HepG2 (cell line): ENCODE results near the gene OR5AN1. TPM values are rescaled to one million over a fixed set of nuclear protein-coding genes. Genes with fewer than 3 reads are reported as not detected.

Experiments
- ATAC-seq: fragments of 200-7000 bp; cut with Tn5 transposase; 3 replicates; pipeline ENCODE4 v1.9.1; 2020; ENCODE audit warnings: mild to moderate bottlenecking, moderate library complexity
- BruUV-seq: library from RNA; stranded (reverse); fragments of 400-500 nt; replicated peaks from 2 replicates; lab custom pipeline; 2021; lab: Mats Ljungman, UMichigan
- CTCF ChIA-PET: fragments of 300-600 bp; formaldehyde crosslinking; extraction: SDS; loops from one replicate; lab custom pipeline; 2021; ENCODE audit warnings: low total read pairs, inconsistent platforms, low intra/inter-chr PET ratio; lab: Yijun Ruan, JAX
- POLR2A ChIA-PET: fragments of 350-600 bp; sonication (Branson Sonifier 250); formaldehyde crosslinking; loops from one replicate; lab custom pipeline; 2020; ENCODE audit warnings: antibody characterized with exemption, inconsistent platforms; lab: Yijun Ruan, JAX
- DNase-seq: peaks from one replicate; pipeline ENCODE4 v3.0.0-alpha.2; 2015; ENCODE audit warnings: low spot score
- FAIRE-seq: peaks from 3 replicates; lab custom pipeline; 2011; peaks lifted over from hg19 to GRCh38; lab: Jason Lieb, UNC
- H2AFZ ChIP-seq: one replicate; pipeline ENCODE4 v1.6.1; 2011; ENCODE audit warnings: low read length, inconsistent platforms
- H3K27ac ChIP-seq: fragments of 300-600 bp; 3 replicates; pipeline ENCODE4 v1.8.0; 2011; ENCODE audit warnings: mixed run types, mild to moderate bottlenecking, mixed read lengths, low read length, inconsistent platforms; ENCODE audit not compliant: insufficient read depth; ENCODE audit errors: extremely low read length
- H3K27me3 ChIP-seq, 2 experiments: fragments of 200-600 bp in 1 of 2; 2 replicates in 1 of 2; 3 replicates in 1 of 2; pipeline versions ENCODE4 v1.6.0 to v1.8.0; 2011; ENCODE audit warnings: low read length in 2 of 2, mild to moderate bottlenecking in 2 of 2, moderate library complexity in 2 of 2, inconsistent platforms in 1 of 2; ENCODE audit not compliant: insufficient read depth in 2 of 2, control insufficient read depth in 1 of 2
- H3K36me3 ChIP-seq, 2 experiments: fragments of 200-600 bp in 1 of 2; replicated peaks in 1 of 2; 2 replicates in 1 of 2; 3 replicates in 1 of 2; pipeline versions ENCODE4 v1.5.1 to v1.8.0; 2011; ENCODE audit warnings: low read length in 2 of 2, inconsistent platforms in 1 of 2; ENCODE audit not compliant: insufficient read depth in 2 of 2, control insufficient read depth in 1 of 2
- H3K4me1 ChIP-seq: 2 replicates; pipeline ENCODE4 v1.5.1; 2012; ENCODE audit warnings: low read length, inconsistent platforms; ENCODE audit not compliant: insufficient read depth
- H3K4me2 ChIP-seq: 2 replicates; pipeline ENCODE4 v1.6.0; 2011; ENCODE audit warnings: low read depth, low read length, inconsistent platforms
- H3K4me3 ChIP-seq, 3 experiments: fragments of 200-600 bp in 1 of 3; sonication (generic), shearing (Covaris generic) in 1 of 3; replicated peaks in 1 of 3; 2 replicates each; pipeline ENCODE4 v1.5.1; 2011 to 2016; ENCODE audit warnings: low read length in 3 of 3, inconsistent platforms in 2 of 3, low read depth in 2 of 3, mild to moderate bottlenecking in 2 of 3, control low read depth in 1 of 3, mixed read lengths in 1 of 3; ENCODE audit not compliant: insufficient read depth in 1 of 3
- H3K79me2 ChIP-seq: one replicate; pipeline ENCODE4 v1.6.1; 2011; ENCODE audit warnings: low read length, inconsistent platforms; ENCODE audit not compliant: insufficient read depth
- H3K9ac ChIP-seq: 2 replicates; pipeline ENCODE4 v1.6.0; 2011; ENCODE audit warnings: mild to moderate bottlenecking, low read depth, low read length, inconsistent platforms; ENCODE audit not compliant: insufficient read depth
- H3K9me3 ChIP-seq: 2 replicates; pipeline ENCODE4 v1.5.1; 2012; ENCODE audit warnings: mild to moderate bottlenecking, low read length
- H4K20me1 ChIP-seq: 2 replicates; pipeline ENCODE4 v1.6.0; 2011; ENCODE audit warnings: inconsistent platforms, mild to moderate bottlenecking, low read length, moderate library complexity; ENCODE audit not compliant: insufficient read depth
- FOXA3 ChIP-seq: IDR thresholded peaks from 2 replicates; pipeline ENCODE4 v1.6.1; 2016; ENCODE audit warnings: missing genetic modification reagents, missing compliant biosample characterization
- POGZ ChIP-seq: sonication (generic); formaldehyde crosslinking; IDR thresholded peaks from 2 replicates; pipeline ENCODE4 v1.4.0; 2020; ENCODE audit warnings: mild to moderate bottlenecking, missing genetic modification reagents
- TOE1 ChIP-seq: sonication (generic); formaldehyde crosslinking; IDR thresholded peaks from 2 replicates; pipeline ENCODE4 v1.4.0; 2020; ENCODE audit warnings: mild to moderate bottlenecking, missing genetic modification reagents
- ZFP37 ChIP-seq: sonication (generic); formaldehyde crosslinking; IDR thresholded peaks from 2 replicates; pipeline ENCODE4 v1.4.0; 2020; ENCODE audit warnings: missing genetic modification reagents, borderline replicate concordance
- ZNF263 ChIP-seq: sonication (generic); formaldehyde crosslinking; IDR thresholded peaks from 2 replicates; pipeline ENCODE4 v1.4.0; 2020; ENCODE audit warnings: missing genetic modification reagents
- ZNF614 ChIP-seq: IDR thresholded peaks from 2 replicates; pipeline ENCODE4 v1.6.1; 2018; ENCODE audit warnings: missing biosample characterization, missing genetic modification reagents, inconsistent platforms, borderline replicate concordance
- ZNF775 ChIP-seq: sonication (generic); formaldehyde crosslinking; IDR thresholded peaks from 2 replicates; pipeline ENCODE4 v1.4.0; 2020; ENCODE audit warnings: missing genetic modification reagents, mild to moderate bottlenecking, moderate library complexity, borderline replicate concordance
- WGBS: methylation state at CpG from one replicate; pipeline ENCODE4 v1.1.6; 2017; ENCODE audit warnings: low lambda C conversion rate; 5-methylcytosine and 5-hydroxymethylcytosine counted together
- in situ Hi-C: cut with HindIII; loops from 2 replicates; pipeline ENCODE4 v1.10.0; 2017; ENCODE audit warnings: low pct_unique_long_range_greater_than_20kb; ENCODE audit not compliant: extremely low pct_ligation_motif_present
- intact Hi-C: fragments of 100-400 bp; cut with micrococcal nuclease; formaldehyde crosslinking; loops from one replicate; pipeline ENCODE4 v1.10.0; 2022; ENCODE audit not compliant: unreplicated experiment
- polyA plus RNA-seq, 8 experiments: library from polyadenylated mRNA; depleted of rRNA in 3 of 8; stranded (reverse) in 7 of 8; unstranded in 1 of 8; fragments of >200 nt; fragmentation: Illumina TruSeq in 4 of 8; extraction: Trizol in 4 of 8; gene quantifications; 2 replicates each; pipeline versions ENCODE4 v1.2.1 to v1.2.3, GENCODE V29; 2011 to 2016; ENCODE audit warnings: low read depth in 4 of 8, missing spikeins in 1 of 8, mixed read lengths in 1 of 8; ENCODE audit not compliant: insufficient read depth in 1 of 8
- total RNA-seq, 5 experiments: library from RNA; depleted of rRNA; stranded (reverse); fragments of >200 nt; fragmentation: Illumina TruSeq; extraction: Trizol; gene quantifications; 2 replicates each; pipeline ENCODE4 v1.2.3, GENCODE V29; 2016; ENCODE audit warnings: low read depth in 1 of 5
- TF ChIP-seq, protein P1 (sequence below): sonication (generic); formaldehyde crosslinking; conservative IDR thresholded peaks from 2 replicates; pipeline ENCODE4 v1.4.0; 2020; ENCODE audit warnings: mild to moderate bottlenecking, missing genetic modification reagents, moderate library complexity
- TF ChIP-seq, protein P2 (sequence below): sonication (generic); formaldehyde crosslinking; IDR thresholded peaks from 2 replicates; pipeline ENCODE4 v1.4.0; 2020; ENCODE audit warnings: missing genetic modification reagents

The OR5AN1 gene
- total and polyA plus RNA-seq, 2 of the 13 experiments (the other 11 are each of a cell fraction or from before 2014, with no cell fraction given), result not detected

DNA sequence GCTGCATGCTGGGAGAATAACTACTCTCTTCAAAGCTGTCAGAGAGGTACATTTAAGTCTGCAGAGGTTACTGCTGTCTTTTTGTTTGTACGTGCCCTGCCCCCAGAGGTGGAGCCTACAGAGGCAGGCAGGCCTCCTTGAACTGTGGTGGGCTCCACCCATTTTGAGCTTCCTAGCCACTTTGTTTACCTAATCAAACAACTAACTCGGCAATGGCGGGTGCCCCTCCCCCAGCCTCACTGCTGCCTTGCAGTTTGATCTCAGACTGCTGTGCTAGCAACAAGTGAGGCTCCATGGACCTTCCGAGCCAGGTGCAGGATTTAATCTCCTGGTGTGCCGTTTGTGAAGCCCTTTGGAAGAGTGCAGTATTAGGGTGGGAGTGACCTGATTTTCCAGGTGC, 9.0 kb upstream of the OR5AN1 start (continued):
- TF ChIP-seq, protein P1, sequence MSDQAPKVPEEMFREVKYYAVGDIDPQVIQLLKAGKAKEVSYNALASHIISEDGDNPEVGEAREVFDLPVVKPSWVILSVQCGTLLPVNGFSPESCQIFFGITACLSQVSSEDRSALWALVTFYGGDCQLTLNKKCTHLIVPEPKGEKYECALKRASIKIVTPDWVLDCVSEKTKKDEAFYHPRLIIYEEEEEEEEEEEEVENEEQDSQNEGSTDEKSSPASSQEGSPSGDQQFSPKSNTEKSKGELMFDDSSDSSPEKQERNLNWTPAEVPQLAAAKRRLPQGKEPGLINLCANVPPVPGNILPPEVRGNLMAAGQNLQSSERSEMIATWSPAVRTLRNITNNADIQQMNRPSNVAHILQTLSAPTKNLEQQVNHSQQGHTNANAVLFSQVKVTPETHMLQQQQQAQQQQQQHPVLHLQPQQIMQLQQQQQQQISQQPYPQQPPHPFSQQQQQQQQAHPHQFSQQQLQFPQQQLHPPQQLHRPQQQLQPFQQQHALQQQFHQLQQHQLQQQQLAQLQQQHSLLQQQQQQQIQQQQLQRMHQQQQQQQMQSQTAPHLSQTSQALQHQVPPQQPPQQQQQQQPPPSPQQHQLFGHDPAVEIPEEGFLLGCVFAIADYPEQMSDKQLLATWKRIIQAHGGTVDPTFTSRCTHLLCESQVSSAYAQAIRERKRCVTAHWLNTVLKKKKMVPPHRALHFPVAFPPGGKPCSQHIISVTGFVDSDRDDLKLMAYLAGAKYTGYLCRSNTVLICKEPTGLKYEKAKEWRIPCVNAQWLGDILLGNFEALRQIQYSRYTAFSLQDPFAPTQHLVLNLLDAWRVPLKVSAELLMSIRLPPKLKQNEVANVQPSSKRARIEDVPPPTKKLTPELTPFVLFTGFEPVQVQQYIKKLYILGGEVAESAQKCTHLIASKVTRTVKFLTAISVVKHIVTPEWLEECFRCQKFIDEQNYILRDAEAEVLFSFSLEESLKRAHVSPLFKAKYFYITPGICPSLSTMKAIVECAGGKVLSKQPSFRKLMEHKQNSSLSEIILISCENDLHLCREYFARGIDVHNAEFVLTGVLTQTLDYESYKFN (CRISPR knock-in tag), result 0 out of 2 replicates have a peak, but pooled peaks have one; percentile 37
- TF ChIP-seq ZNF614 (CRISPR knock-in tag) (0 out of 2 replicates have a peak, but pooled peaks have one; percentile 17), POGZ (CRISPR knock-in tag) (peak; percentile 33; the same call in 1 of the 2 replicates), FOXA3 (CRISPR knock-in tag) (peak; percentile 88)
- TF ChIP-seq, protein P2, sequence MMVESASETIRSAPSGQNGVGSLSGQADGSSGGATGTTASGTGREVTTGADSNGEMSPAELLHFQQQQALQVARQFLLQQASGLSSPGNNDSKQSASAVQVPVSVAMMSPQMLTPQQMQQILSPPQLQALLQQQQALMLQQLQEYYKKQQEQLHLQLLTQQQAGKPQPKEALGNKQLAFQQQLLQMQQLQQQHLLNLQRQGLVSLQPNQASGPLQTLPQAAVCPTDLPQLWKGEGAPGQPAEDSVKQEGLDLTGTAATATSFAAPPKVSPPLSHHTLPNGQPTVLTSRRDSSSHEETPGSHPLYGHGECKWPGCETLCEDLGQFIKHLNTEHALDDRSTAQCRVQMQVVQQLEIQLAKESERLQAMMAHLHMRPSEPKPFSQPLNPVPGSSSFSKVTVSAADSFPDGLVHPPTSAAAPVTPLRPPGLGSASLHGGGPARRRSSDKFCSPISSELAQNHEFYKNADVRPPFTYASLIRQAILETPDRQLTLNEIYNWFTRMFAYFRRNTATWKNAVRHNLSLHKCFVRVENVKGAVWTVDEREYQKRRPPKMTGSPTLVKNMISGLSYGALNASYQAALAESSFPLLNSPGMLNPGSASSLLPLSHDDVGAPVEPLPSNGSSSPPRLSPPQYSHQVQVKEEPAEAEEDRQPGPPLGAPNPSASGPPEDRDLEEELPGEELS (CRISPR knock-in tag), result peak; percentile 76
- TF ChIP-seq, all 625 proteins: peak for 20; not testable (repeated sequence) for 605

DNA sequence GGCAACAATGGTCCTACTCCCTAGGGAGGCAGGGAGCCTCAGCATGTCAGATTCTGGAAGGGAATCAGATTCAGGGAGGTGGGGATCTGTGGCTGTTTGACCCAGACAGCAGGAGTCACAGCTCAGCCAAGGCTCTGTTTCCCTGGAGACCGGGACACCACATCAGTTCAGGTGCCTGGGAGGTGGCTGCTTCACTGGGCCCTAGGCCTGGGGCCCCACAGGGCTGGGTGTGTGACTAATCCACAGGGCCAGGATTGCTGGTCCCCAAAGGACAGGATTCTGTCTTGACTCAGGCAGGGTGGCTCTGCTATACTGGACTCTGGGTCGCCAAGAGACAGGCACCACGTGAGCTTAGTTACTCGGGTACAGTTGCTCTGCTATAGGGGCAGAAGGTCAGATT, 3.5 kb upstream of the OR5AN1 start:
- Histone ChIP-seq H2AFZ (no peak overlapping the region), H3K9me3 (no peaks in the 10 kb centered on the region), H3K79me2 (no peaks in the 10 kb centered on the region), H3K27ac (no peak overlapping the region), H4K20me1 (no peaks in the 10 kb centered on the region), H3K27me3 (no peaks in the 10 kb centered on the region), H3K4me3 (no peak overlapping the region), H3K36me3 (no peaks in the 10 kb centered on the region), H3K9ac (no peak overlapping the region), H3K4me2 (no peak overlapping the region), H3K4me1 (peaks cover 1% of the 10 kb centered on the region)
- in situ Hi-C loops (no loop called here), intact Hi-C loops (no loop called here)
- BruUV-seq, result no TSS peak
- CTCF ChIA-PET, result no interaction called here
- no peak for FAIRE-seq
- TF ChIP-seq TOE1 (no peak), ZNF775 (CRISPR knock-in tag) (no peak), ZFP37 (CRISPR knock-in tag) (no peak), ZNF263 (CRISPR knock-in tag) (no peak)
- POLR2A ChIA-PET, result no interaction called here
- no peak; the same call in 2 of the 3 replicates for ATAC-seq
- WGBS, result no CpG with 5 or more reads among the region's 4 CpGs
- no peak for DNase-seq
